Osteoblast (primary cell): ENCODE measurements around the gene CCDC85C. TPM values are rescaled to one million over a fixed set of nuclear protein-coding genes. Genes with fewer than 3 reads are reported as not detected.

Experiments used
- DNase-seq: peaks from one replicate; pipeline ENCODE4 v3.0.0; 2011; ENCODE audit warnings: low spot score, mixed read lengths; ENCODE audit not compliant: insufficient read length; ENCODE audit errors: missing footprints
- H2AFZ ChIP-seq: 2 replicates; pipeline ENCODE4 v1.6.0; 2011; ENCODE audit warnings: mild to moderate bottlenecking, low read length
- H3K27ac ChIP-seq: 2 replicates; pipeline ENCODE4 v1.5.1; 2011; ENCODE audit warnings: mild to moderate bottlenecking, low read depth, low read length, moderate library complexity
- H3K27me3 ChIP-seq: 2 replicates; pipeline ENCODE4 v1.6.0; 2012; ENCODE audit warnings: mild to moderate bottlenecking, control low read depth, inconsistent platforms, low read length, moderate library complexity; ENCODE audit not compliant: insufficient read depth
- H3K36me3 ChIP-seq: 2 replicates; pipeline ENCODE4 v1.5.1; 2011; ENCODE audit warnings: mild to moderate bottlenecking, low read length, control low read depth, moderate library complexity; ENCODE audit not compliant: insufficient read depth
- H3K4me1 ChIP-seq: 2 replicates; pipeline ENCODE4 v1.5.1; 2011; ENCODE audit warnings: mild to moderate bottlenecking, low read length, control low read depth, moderate library complexity; ENCODE audit not compliant: insufficient read depth
- H3K4me2 ChIP-seq: 2 replicates; pipeline ENCODE4 v1.6.0; 2011; ENCODE audit warnings: mild to moderate bottlenecking, low read length; ENCODE audit not compliant: insufficient read depth
- H3K4me3 ChIP-seq: fragments of 200-600 bp; sonication (generic); 3 replicates; pipeline ENCODE4 v1.5.1; 2012; ENCODE audit warnings: mild to moderate bottlenecking, low read length, inconsistent platforms; ENCODE audit not compliant: insufficient read depth
- H3K79me2 ChIP-seq: 2 replicates; pipeline ENCODE4 v1.6.0; 2012; ENCODE audit warnings: mild to moderate bottlenecking, low read length, control low read depth, inconsistent platforms; ENCODE audit not compliant: insufficient read depth
- H3K9me3 ChIP-seq: 2 replicates; pipeline ENCODE4 v1.5.1; 2011; ENCODE audit warnings: low read depth, low read length, control low read depth
- H4K20me1 ChIP-seq: 2 replicates; pipeline ENCODE4 v1.6.0; 2012; ENCODE audit warnings: mild to moderate bottlenecking, low read length, control low read depth; ENCODE audit not compliant: insufficient read depth
- total RNA-seq: library from RNA; depleted of rRNA; stranded (reverse); fragments of >200 nt; gene quantifications from 2 replicates; pipeline ENCODE4 v1.2.3, GENCODE V29; 2012
- TF ChIP-seq, protein P1 (sequence below): IDR thresholded peaks from 2 replicates; pipeline ENCODE4 v1.5.1; 2011; ENCODE audit warnings: mild to moderate bottlenecking, low read depth, low read length, moderate library complexity; ENCODE audit errors: extremely low read depth

CCDC85C gene
- total RNA-seq, 1 donor, result 3.6 TPM

DNA sequence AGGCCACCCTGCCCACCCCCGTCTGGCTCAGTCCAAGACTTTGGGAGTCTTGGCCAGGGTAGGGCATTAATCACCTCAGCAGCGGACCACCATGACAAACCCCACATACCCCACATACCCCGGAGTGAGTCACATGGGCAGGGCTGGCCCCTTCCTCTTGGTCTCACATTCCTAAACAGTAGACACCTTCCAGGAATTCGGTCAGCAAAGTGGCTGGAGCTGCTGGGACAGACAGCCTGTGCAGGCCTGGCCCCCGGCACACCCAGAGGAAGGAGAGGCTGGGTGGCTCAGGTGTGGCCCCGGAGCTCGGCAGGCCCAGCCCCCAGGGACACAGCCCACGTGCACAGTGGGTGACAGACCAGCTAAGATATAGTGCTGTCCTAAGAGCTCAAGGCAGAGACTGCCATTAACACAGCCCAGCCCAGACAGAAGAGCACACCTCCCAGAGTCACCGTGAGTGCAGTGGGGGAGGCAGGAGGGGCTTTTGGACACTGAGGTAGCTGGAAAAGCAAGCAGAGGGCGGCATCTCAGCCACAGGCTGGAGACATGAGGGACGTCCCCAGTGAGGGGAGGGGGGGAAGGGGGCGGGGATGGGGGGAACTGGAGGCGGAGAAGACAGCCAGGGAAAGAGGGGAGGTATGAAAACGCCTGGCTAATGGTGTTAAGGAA is 24.0 kb downstream of the CCDC85C start:
- Histone ChIP-seq H2AFZ (no peak overlapping the region), H4K20me1 (peaks cover 19% of the 10 kb centered on the region), H3K9me3 (no peaks in the 10 kb centered on the region), H3K4me3 (no peak overlapping the region), H3K36me3 (no peaks in the 10 kb centered on the region), H3K4me2 (peak overlapping the region; percentile 24), H3K79me2 (peaks cover 5% of the 10 kb centered on the region), H3K4me1 (peaks cover 26% of the 10 kb centered on the region), H3K27me3 (no peaks in the 10 kb centered on the region), H3K27ac (no peak overlapping the region)
- TF ChIP-seq, protein P1, sequence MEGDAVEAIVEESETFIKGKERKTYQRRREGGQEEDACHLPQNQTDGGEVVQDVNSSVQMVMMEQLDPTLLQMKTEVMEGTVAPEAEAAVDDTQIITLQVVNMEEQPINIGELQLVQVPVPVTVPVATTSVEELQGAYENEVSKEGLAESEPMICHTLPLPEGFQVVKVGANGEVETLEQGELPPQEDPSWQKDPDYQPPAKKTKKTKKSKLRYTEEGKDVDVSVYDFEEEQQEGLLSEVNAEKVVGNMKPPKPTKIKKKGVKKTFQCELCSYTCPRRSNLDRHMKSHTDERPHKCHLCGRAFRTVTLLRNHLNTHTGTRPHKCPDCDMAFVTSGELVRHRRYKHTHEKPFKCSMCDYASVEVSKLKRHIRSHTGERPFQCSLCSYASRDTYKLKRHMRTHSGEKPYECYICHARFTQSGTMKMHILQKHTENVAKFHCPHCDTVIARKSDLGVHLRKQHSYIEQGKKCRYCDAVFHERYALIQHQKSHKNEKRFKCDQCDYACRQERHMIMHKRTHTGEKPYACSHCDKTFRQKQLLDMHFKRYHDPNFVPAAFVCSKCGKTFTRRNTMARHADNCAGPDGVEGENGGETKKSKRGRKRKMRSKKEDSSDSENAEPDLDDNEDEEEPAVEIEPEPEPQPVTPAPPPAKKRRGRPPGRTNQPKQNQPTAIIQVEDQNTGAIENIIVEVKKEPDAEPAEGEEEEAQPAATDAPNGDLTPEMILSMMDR, result no peak
- peak; percentile 91 for DNase-seq

DNA sequence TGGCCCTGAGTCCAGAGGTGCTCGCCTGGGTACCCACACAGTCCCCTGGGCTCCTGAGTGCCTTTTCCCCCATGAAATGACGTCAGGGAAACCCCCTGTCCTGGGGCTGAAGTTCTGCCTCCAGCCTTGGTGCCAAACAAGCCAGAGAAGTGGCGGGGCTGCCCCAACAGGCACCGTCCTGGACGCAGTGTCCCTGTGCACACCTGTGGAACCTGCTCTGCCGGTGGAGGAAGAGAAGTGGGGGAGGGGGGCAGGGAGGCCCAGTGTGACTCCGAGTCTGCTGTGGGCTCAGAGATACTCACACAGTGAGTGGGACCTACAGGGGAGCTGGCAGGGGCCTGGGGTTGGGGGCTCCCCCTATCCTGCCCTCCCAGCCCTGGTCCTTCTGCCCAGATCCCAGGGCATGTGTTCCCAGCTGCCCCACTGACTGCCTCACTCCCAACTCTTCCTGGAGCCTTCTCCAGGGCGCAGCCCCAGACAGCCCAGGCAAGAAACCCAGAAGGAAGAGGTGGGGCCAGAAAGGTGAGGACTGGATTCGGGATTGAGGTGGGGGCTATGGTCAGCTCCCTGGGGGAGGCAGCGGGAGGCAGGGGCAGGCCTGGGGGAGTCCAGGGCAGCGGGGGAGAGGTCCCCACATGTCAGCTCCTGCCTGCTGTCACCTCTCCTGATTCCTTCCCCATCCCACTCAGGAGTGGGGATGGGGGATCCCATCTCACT is 24.7 kb downstream of the CCDC85C start:
- H3K79me2 ChIP-seq, result peaks cover 5% of the 10 kb centered on the region
- no peaks in the 10 kb centered on the region for H3K27me3 ChIP-seq
- peaks cover 25% of the 10 kb centered on the region for H4K20me1 ChIP-seq
- H3K4me1 ChIP-seq, result peaks cover 33% of the 10 kb centered on the region
- DNase-seq, result peak; percentile 45
- H3K36me3 ChIP-seq, result no peaks in the 10 kb centered on the region
- no peak overlapping the region for H3K4me2 ChIP-seq
- H3K4me3 ChIP-seq, result no peak overlapping the region
- no peak overlapping the region for H3K27ac ChIP-seq
- no peak overlapping the region for H2AFZ ChIP-seq
- TF ChIP-seq, protein P1, result no peak
- no peaks in the 10 kb centered on the region for H3K9me3 ChIP-seq

DNA sequence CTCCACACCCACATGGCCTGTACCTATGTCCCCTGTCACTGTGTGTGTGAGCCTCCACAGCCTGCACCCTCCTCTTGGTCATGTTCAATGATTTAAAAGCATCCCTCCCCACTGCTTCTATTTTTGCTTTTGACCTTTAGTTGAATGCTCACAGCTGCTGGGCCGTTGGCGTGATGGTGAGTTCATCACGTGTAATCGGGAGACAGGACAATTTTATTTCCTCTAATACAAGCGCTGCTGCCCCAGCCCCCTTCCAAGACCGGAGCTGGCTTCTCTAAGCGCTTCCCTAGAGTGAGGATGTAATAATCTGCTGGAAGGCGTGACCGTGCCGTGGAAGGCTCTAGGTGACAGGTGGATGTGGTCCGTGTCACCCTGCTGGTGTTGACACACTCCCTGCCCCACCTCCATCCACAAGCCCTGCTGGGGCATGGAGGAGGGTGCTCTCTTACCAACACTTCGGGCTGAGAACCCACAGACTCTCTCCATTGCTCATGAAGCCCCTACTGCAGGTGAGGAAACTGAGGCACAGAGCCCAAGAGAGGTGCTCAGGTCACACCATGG is 25.4 kb downstream of the CCDC85C start:
- H3K4me3 ChIP-seq, result no peak overlapping the region
- H3K36me3 ChIP-seq, result no peaks in the 10 kb centered on the region
- H3K4me2 ChIP-seq, result no peak overlapping the region
- H3K27me3 ChIP-seq, result no peaks in the 10 kb centered on the region
- peaks cover 5% of the 10 kb centered on the region for H3K79me2 ChIP-seq
- H3K9me3 ChIP-seq, result no peaks in the 10 kb centered on the region
- H3K4me1 ChIP-seq, result peaks cover 39% of the 10 kb centered on the region
- peaks cover 32% of the 10 kb centered on the region for H4K20me1 ChIP-seq
- H2AFZ ChIP-seq, result no peak overlapping the region
- DNase-seq, result peak; percentile 73
- TF ChIP-seq, protein P1, result no peak
- H3K27ac ChIP-seq, result no peak overlapping the region
